ENCODE measurements around the gene SLC35G6. TPM values are rescaled to one million over a fixed set of nuclear protein-coding genes. Genes with fewer than 3 reads are reported as not detected.
A peak's percentile ranks its signal among the peaks of the same experiment; 100 is the strongest.

The SLC35G6 gene
- total and polyA plus RNA-seq, 2 of the 13 experiments (the other 11 are each of a cell fraction or from before 2014, with no cell fraction given), result 0.07 TPM; not detected in 1

- TF ChIP-seq ZNF281 (CRISPR knock-in tag; IDR thresholded peaks at IDR 0.05; ENCODE audit: borderline replicate concordance) (peak; percentile 89), HMG20A (CRISPR knock-in tag; IDR thresholded peaks at IDR 0.05; ENCODE audit: borderline replicate concordance) (peak; percentile 19; the same call in 1 of the 2 replicates), MLXIP (CRISPR knock-in tag; IDR thresholded peaks at IDR 0.05; ENCODE audit: borderline replicate concordance) (peak; percentile 80; the same call in 1 of the 2 replicates), ZSCAN29 (CRISPR knock-in tag; conservative IDR thresholded peaks at IDR 0.05) (peak; percentile 83), ZNF430 (CRISPR knock-in tag; IDR thresholded peaks at IDR 0.05) (peak; percentile 80; the same call in 1 of the 2 replicates), HMGA1 (CRISPR knock-in tag; conservative IDR thresholded peaks at IDR 0.05) (no peak), TFAP4 (IDR thresholded peaks at IDR 0.05; ENCODE audit: borderline replicate concordance, low read depth) (peak; percentile 51; the same call in 1 of the 2 replicates), ESRRA (CRISPR knock-in tag; IDR thresholded peaks at IDR 0.05; ENCODE audit: low read depth) (no peak; the same call in 1 of the 2 replicates), PREB (CRISPR knock-in tag; IDR thresholded peaks at IDR 0.05) (no peak), ZNF563 (CRISPR knock-in tag; IDR thresholded peaks at IDR 0.05) (peak; percentile 85), ZNF331 (CRISPR knock-in tag; IDR thresholded peaks at IDR 0.05) (peak; percentile 92), SMYD3 (CRISPR knock-in tag; IDR thresholded peaks at IDR 0.05) (no peak; the same call in 1 of the 2 replicates), ZBTB37 (CRISPR knock-in tag; IDR thresholded peaks at IDR 0.05) (no peak), NFIB (CRISPR knock-in tag; IDR thresholded peaks at IDR 0.05; ENCODE audit: borderline replicate concordance) (no peak), TP53 (CRISPR knock-in tag; conservative IDR thresholded peaks at IDR 0.05) (0 out of 2 replicates have a peak, but pooled peaks have one; percentile 76)
These were observed 3.0 kb downstream of the SLC35G6 start, which contains the start of gene POLR2A (continued) for GRCh38 chr17:7484067-7484918.

Data from HepG2 (cell line).